ENCODE measurements around the gene CYP2C19.

GRCh38 chr10:94738588-94738987, 23.9 kb upstream of the CYP2C19 start:
- no peak for TF ChIP-seq ARNTL (CRISPR knock-in tag; IDR thresholded peaks at IDR 0.05; ENCODE audit: borderline replicate concordance, low read depth)
- no peak for TF ChIP-seq OSR1 (CRISPR knock-in tag; IDR thresholded peaks at IDR 0.05)
- no peak for TF ChIP-seq GLIS3 (CRISPR knock-in tag; IDR thresholded peaks at IDR 0.05)
- no peak for TF ChIP-seq POU6F1 (CRISPR knock-in tag; IDR thresholded peaks at IDR 0.05; ENCODE audit: borderline replicate concordance, low read depth)

Data from SK-N-SH treated with all-trans-retinoic acid at 6 μM for 48 hours (cell line).